GM19455 (cell line): ENCODE results near the gene MYBL2.
"Not testable (repeated sequence)": the region's sequence is repeated elsewhere in the genome, so short reads cannot be mapped to it uniquely, and the experiment has no call there.

Source experiments
- ATAC-seq: cut with Tn5 transposase; IDR thresholded peaks from one replicate; pipeline ENCODE4 v1.9.1; 2021; ENCODE audit not compliant: unreplicated experiment

MYBL2 gene

GRCh38 chr20:43749734-43750294, 82.9 kb downstream of the MYBL2 start:
- no peak for ATAC-seq

- ATAC-seq, result no peak
Observed at GRCh38 chr20:43750774-43751166, 83.9 kb downstream of the MYBL2 start.

- peak; percentile 77 for ATAC-seq
Observed at GRCh38 chr20:43751167-43752050, 84.5 kb downstream of the MYBL2 start.

GRCh38 chr20:43752051-43752360, 85.1 kb downstream of the MYBL2 start:
- no peak for ATAC-seq

GRCh38 chr20:43752561-43753301, 85.8 kb downstream of the MYBL2 start:
- ATAC-seq, result peak; percentile 55

- ATAC-seq, result no peak
Observed at GRCh38 chr20:43755390-43755789, 88.5 kb downstream of the MYBL2 start.

- no peak for ATAC-seq
Observed at GRCh38 chr20:43755851-43756250, 88.9 kb downstream of the MYBL2 start.

- ATAC-seq, result not testable (repeated sequence)
Observed at GRCh38 chr20:43757888-43758287, 91.0 kb downstream of the MYBL2 start.

- no peak for ATAC-seq
Observed at GRCh38 chr20:43761386-43762340, 94.7 kb downstream of the MYBL2 start.

- no peak for ATAC-seq
Observed at GRCh38 chr20:43762911-43763310, 96.0 kb downstream of the MYBL2 start.

GRCh38 chr20:43765916-43766315, 99.0 kb downstream of the MYBL2 start:
- ATAC-seq, result no peak
